Endothelial cell of hepatic sinusoid (primary cell): ENCODE results near the gene CDC14A.
"Not testable (repeated sequence)": the region's sequence is repeated elsewhere in the genome, so short reads cannot be mapped to it uniquely, and the experiment has no call there.

Source experiments
- in situ Hi-C: cut with HindIII; loops from 2 replicates; pipeline ENCODE4 v1.10.0; 2017; ENCODE audit warnings: low sequenced_read_pairs

CDC14A gene

DNA sequence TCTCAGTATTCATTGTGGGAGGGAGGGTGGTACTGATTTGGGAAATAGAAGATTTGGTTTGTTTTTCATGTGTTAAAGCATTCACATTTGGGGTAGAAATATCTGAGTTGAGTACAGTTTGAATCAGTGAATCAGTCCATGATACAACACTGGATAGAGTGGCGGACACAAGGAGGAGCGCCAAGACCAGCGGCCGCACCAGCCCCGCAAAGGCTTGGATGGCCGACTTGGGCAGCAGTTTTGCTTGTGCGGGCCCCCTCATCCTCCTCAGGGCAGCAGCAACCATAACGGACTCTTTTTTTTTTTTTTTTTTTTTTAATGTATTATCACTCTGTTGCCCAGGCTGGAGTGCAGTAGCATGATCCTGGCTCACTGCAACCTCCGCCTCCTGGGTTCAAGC, 20.0 kb upstream of the CDC14A start:
- in situ Hi-C loops: no loop called here

DNA sequence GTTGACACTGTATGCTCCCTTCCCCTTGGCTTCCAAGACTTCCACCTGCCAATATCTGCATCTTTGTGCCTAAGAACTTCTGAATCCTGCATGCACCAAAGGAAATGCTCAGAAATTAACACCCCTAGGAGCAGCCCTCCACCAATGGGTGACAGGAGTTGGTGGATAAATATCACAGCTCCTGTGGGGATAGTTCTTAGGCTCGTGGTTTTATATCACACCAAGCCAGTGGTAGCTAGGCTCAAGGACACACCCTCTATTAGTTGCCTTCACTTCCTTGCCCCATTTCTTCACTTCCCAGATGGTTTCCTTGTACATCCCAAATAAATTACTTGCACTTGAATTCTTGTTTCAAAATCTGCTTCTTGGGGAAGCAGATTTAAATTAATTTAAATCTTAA, 16.9 kb upstream of the CDC14A start:
- in situ Hi-C loops: no loop called here

DNA sequence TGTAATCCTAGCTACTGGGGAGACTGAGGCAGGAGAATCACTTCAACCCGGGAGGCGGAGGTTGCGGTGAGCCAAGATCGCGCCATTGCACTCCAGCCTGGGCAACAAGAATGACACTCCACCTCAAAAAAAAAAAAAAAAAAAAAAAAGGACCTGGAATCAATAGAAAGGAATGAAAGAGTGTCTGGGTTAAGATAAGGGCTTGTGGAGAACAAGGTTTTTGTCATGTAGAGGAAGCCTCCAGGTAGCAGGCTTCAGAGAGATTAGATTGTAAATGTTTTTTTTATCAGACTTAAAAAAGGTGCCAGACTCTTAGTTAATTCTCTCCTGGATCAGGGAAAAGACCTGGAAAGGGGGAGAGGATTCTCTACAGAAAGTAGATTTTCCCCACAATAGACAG, 14.4 kb upstream of the CDC14A start:
- in situ Hi-C loops: not testable (repeated sequence)

DNA sequence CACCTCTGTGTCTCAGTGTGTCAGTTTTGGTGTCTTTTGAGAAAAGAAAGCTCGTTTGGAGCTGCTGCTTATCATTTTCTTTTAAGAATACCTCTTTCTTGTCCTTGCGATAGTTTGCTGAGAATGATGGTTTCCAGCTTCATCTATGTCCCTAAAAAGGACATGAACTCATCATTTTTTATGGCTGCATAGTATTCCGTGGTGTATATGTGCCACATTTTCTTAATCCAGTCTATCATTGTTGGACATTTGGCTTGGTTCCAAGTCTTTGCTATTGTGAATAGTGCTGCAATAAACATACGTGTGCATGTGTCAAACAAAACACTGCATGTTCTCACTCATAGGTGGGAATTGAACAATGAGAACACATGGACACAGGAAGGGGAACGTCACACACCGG, 12.6 kb upstream of the CDC14A start:
- in situ Hi-C loops: not testable (repeated sequence)

DNA sequence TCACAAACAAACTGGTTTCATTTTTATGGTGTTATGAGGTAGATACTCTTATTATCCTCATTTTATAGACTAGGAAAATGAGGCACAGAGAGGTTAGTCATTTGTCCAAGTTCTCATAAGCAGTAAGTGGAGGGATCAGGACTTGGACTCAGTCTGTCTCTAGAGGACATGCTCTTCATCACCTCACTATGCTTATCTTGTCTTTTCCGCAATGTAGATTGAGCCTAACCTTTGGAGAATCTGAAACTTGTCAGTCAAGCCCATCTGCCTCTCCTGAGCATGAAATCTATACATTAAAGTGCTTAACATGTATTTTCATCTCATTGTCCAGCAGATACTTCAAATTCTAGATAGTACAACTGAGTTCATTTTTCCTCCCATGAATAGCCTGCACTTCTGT, 11.8 kb upstream of the CDC14A start:
- in situ Hi-C loops: no loop called here

DNA sequence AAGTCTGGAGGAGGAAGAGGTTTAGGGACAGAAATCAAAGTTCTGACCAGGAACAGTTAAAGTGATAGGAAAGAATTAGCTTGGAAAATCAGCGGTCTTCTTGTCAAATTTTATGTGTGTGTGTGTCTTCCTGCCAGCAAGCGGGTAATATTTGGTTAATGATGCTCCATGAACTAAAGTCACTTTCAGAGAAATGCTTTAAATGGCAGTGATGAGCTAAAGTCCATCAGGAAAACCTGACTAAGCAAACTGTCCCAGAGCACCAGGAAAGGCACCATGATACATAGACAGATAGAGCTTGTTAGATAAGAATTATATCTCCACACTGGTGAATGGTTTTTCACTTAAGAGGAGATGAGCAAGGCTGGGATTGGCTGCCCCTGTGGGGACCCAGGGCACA, 10.0 kb upstream of the CDC14A start:
- in situ Hi-C loops: no loop called here

DNA sequence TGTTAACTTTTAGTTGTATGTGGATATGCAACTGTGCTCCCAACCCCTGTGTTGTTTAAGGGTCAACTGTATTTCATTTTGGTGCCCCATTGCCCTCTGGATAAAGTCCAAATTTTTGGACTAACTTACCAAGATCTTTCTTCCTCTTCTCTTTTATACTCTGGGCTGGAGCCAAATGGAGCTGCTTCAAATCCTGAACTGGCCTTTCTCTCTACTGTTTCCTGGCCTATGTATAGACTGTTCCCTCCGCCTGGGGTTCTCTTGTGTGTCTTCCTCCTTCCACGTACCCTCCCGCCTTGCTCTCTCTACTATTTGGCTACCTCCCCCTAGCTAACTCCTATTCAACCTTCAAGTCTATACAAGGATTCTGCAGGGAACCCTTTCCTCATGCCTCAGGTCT, 8.4 kb upstream of the CDC14A start:
- in situ Hi-C loops: no loop called here

DNA sequence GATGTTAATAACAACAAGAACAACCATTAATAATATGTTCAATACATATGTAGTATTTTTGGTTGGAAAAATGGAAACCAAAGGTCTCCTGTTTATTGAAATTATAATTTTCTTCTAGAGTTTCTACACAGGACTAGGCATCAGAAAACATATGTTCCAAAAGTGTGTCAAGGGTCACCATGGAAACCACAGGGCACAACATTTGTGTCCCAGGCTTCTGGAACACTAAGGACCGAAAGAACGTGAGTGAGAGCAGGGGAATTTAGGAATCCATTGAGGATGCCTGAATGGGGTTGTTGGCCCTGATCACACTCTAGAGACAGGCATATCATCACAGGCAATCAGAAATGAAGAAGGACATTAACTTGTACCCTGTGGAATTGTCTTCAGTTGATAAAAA, 7.5 kb upstream of the CDC14A start:
- in situ Hi-C loops: no loop called here

DNA sequence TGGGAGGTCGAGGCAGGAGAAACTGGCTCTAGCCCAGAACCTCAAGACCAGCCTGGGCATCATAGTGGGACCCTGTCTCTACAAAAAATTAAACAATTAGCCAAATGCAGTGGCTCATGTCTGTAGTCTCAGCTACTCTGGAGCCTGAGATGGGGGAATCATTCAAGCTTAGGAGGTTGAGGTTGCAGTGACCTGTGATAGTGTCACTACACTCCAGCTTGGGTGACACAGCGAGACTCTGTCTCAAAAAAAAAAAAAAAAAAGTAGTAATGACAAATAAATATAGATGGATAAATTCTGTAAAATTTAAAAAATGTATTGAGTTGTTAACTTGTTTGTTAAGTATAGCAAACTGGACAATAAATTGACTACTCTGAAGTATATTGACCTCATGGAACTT, 5.9 kb upstream of the CDC14A start:
- in situ Hi-C loops: no loop called here

DNA sequence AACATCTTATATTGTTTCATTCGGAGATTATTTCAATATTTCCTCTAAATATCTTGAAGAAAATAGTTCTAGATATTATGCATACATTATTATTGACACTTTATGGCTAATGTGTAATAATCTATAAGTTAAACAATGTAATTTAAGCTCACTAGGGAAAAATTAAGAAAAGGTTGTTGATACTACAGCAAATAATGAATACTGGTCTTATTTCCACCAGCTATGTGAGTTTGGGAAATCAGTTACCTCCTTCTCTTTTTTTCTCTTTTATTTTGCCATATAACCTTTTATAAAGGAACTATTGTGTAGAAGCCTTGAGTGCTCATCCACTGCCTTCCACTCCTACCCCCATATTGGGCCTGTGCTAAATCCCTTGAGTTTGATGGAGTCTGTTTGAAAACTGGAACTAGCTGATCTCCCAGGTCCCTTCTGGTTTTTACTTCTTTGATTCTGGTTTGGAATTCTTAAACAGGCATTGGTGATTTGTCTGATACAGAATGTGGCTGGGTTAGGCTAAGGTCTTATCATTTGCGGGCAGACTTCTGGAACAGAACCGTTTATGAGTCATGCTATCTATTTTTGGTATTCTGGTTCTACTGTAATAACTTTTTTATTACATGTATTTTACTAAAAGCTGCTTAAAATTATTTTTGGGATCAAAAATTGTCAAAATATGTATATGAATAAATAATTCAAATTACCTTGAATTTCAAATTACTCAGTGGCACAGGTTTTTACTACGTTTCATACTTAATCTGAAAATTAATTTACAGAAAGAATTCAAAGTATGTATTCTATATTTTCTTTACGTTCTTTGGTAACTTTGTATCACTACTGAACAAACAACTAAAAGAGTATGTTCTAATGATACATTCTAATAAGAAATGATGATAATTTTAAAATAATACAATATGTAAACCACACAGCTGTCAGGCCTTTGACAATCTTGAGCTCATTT, 5.0 kb upstream of the CDC14A start:
- in situ Hi-C loops: no loop called here

DNA sequence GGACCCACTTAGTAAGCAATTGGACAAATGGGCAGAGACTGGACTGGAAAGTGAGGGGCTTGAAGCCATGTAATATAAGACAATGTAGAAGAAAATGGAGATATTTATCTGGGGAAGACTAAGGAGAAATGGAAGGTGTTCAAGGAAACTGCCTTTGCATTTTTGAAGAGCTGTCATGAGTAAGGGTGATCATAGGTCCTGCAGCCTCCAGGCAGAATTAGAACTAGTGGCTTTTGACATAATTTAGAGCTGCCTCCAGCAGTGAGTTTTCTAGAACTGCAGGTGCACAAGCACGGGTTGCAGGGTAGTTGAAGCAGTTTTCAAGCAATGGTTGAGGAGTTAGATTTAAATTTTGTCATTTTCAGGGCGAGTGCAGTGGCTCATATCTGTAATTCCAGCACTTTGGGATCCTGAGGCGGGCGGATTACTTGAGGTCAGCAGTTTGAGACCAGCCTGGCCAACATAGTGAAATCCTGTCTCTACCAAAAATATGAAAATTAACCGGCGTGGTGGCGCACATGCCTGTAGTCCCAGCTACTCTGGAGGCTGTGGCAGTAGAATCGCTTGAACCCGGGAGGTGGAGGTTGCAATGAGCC, 3.7 kb upstream of the CDC14A start:
- in situ Hi-C loops: no loop called here

DNA sequence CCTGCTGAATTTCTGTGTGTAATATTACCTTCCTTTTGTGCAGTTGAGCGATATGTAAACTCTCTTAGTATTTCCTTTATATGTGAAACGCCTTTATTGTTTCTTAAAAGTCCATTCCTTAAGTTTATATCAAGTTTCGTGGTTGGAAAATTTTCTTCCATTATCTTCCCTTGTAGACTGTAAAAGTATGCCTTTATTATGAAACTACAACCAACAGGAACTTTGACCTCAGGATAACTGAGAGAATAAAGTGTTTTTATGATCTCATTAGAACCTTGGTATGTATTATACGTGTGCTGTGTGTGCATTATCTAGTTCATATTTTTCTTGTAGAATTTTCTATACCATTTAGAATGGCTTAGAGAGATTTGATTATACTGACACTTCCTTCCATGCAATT, 3.1 kb upstream of the CDC14A start:
- in situ Hi-C loops: no loop called here

DNA sequence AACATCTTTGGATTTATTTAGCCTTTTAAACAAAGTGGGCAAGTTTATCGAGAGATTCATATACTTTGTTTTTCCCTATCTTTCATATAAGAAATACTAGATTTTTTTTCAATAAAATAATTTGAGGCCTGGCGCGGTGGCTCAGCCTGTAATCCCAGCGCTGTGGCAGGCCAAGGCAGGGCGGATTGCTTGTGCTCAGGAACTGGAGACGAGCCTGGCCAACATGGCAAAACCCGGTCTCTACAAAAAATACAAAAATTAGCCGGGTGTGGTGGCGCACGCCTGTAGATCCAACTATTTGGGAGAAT, 1.6 kb upstream of the CDC14A start:
- in situ Hi-C loops: no loop called here

DNA sequence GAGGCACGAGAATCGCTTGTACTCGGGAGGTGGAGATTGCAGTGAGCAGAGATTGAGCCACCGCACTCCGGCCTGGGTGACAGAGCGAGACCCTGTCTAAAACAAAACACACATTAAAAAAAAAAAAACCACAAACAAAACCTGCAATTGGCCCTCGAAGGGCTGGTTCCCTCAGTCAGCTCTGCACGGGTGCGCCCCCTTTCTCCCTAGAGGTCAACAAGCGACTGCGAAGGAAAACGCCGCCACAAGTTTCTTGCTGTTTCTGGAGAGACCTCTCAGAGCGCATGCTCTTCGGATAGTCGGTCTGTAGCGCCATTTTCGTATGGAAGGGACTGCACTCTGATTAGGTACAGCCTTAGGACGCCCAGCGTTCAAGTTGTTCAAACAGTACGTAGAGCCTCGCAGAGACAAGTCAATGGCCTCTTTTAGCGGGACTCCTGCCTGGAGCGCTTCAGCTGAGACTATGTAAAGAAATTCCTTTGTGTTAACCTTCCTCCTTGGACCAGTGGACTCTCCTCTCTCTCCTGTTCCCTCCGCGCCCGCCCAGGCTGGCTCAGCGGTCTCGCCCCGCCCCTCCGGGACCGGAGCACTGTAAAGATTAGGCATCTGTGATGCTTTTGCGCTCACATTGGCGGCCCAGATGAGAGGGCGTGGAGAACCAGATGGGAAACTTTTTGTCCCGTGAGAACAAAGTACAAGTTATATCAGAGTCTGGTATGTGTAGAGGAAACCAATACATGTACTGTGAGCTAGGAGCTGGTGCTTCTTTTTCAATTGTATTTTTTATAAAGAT, 1.0 kb upstream of the CDC14A start:
- in situ Hi-C loops: no loop called here

DNA sequence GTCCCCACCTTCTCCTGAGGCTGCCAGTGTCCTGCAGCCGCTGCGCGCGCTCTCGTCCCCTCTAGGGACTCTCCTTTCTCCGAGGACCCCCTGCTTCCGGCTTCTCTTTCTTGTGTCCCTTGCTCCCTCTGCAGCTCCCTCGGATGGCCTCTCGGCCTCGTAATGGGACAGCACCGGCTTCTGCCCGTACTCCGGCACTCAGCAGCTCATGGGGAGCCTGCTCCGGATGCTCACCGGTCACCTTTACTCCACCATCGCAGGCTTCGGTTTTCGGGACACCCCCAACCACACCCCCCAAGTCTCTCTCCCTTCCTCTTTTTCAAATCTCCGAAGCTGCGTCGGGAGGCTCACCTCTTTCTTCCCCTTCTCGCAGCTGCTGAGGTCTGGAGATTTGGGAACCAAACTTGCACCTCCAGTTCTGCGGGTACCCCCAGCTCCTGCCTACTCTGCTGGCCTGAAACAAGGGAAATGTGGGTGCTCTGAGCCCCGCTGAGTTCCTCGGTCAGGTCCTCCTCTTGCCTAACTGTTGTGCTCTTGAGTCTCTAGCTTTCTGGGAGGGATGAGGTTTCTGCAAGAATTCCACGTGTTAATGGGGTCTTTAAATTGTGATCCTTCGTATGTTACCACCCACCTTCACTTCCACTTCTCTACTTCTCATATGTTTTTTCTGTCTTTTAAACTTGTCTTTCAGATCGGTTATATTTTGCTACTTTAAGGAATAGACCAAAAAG, 930 bp downstream of the CDC14A start:
- in situ Hi-C loops: no loop called here

DNA sequence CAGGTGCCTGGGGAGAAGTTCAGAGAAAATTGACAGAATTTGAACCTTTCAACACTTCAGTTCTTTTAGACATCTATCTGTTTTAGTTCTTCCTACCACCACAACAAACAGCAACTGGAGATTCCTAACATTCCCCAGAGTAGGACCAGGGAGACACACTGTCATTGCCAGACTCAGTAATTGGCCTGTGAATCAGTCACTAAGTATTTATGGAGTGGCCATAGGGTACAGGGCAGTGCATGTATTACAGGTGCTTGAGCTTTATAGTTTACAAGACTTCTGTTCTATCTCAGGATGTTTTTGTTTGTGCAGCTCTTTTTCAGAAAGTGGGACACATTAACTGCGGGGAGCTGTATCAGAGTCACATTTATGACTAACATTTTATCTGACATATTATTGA, 1.7 kb downstream of the CDC14A start:
- in situ Hi-C loops: no loop called here

DNA sequence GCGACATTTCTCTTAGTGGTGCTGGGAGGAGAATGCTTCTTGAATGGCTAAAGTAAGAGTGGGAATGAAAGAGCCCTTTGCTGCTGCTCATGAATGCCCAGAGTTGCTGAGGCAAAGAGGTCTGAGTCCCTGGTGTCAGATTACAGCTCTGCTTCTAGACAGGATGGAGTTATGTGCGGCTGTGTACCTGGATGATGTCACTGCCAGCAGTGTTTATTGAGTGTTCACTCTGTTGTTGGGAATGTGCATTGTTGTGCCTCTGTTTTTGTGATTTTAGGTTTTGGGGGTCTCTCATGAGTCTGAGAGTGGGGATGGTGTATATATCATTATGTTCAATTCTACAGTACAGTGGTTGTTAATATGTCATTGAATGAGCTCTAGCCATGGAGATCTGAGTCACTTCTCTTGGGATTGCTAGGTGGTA, 2.7 kb downstream of the CDC14A start:
- in situ Hi-C loops: no loop called here

DNA sequence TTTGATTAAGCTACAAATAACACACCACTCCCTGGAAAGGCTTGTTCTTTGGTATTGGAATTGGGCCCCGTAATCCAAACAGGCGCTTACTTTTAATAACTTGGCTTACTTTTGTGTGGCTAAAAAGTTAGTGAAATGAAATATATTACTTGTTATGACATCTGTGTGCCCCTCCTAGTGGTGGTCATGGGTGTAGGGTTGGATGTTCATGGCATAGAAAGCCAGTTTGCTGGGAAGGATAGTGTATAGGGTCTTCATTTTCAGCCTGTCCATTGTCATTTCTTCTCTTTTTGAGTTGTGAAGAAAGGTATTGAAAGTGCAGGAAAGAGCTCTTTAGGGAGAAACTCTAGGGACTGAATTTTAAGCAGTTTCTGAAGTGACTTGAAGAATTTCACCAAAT, 5.9 kb downstream of the CDC14A start:
- in situ Hi-C loops: no loop called here

DNA sequence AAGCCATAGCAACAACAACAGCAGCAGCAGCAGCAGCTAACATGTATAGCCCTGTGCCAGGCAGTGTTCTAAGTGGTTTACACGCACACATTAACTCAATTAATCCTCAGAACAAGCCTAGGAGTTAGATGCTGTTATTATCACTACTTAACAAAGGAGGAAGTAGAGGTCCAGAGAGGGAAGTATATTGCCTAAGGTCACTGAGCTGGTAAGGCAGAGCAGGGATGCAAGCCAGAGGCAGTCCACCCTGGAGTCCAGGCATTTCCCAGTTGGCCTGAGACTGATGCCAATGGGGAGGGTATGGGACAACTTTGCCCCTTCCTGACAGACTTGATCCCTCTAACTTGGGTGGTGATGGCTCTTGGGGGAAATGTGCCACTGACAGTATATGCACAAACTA, 6.8 kb downstream of the CDC14A start:
- in situ Hi-C loops: no loop called here

DNA sequence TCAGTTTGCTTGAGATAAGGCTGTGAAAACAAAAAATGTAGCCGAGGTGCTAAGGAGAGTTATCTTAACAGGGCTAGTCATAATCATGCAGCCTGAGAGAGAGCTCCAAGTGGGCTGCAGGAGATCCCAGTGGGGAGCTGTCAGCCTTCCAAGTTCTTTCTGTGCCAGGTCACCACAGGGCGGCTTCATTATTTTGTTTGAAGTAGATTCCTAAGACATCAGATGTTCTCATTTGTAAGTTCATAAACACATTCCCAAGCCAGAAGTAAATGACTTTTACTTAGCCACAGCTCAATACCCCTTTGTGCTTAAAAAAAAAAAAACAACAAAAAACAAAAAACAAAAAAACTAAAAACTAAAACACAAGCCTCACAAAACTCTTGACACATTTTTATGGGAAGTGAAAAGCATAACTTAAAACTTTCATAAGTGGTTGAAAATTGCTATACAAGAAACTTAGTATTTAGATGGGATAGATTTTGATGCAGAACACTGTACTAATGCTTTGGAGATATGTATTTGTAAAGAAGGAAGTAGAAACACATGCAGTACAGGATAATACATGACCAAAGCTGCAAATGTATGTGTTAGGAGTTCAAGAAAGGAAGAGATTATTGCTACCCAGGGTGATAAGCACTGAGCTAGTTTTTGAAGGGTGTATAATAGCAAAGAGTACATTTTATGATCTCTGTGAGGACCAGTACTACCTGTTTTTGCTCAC, 8.6 kb downstream of the CDC14A start:
- in situ Hi-C loops: no loop called here
